Epithelial cell of prostate (primary cell): ENCODE measurements around the gene TPH2.
A peak's percentile ranks its signal among the peaks of the same experiment; 100 is the strongest.

Experiments used
- DNase-seq: peaks from one replicate; pipeline ENCODE4 v3.0.0-alpha.2; 2011; ENCODE audit warnings: low read depth, low spot score
- H3K27ac ChIP-seq: fragments of 450-650 bp; 2 replicates; pipeline ENCODE4 v1.5.1; 2017; ENCODE audit warnings: mild to moderate bottlenecking

The TPH2 gene

GRCh38 chr12:71938728-71939385 is at the start of gene TPH2:
Gene TPH2 (plus strand): TSS chr12:71938845. CDS start chr12:71938987, 142 bp downstream.
- DNase-seq: no peak
- H3K27ac ChIP-seq: no peak within 1 kb of the TSS

- DNase-seq: no peak
- no peak overlapping the region for H3K27ac ChIP-seq
These were observed 48.2 kb upstream of the TPH2 start for GRCh38 chr12:71890475-71890874.

- no peak for DNase-seq
- H3K27ac ChIP-seq: no peak overlapping the region
These were observed 46.6 kb upstream of the TPH2 start for GRCh38 chr12:71892059-71892458.

- no peak for DNase-seq
- no peak overlapping the region for H3K27ac ChIP-seq
These were observed 42.3 kb upstream of the TPH2 start for GRCh38 chr12:71896205-71896882.

- DNase-seq: no peak
- no peak overlapping the region for H3K27ac ChIP-seq
These were observed 38.6 kb upstream of the TPH2 start for GRCh38 chr12:71900091-71900490.

- no peak for DNase-seq
- no peak overlapping the region for H3K27ac ChIP-seq
These were observed 34.0 kb upstream of the TPH2 start for GRCh38 chr12:71904629-71905028.

GRCh38 chr12:71935594-71935993 is 3.1 kb upstream of the TPH2 start:
- no peak for DNase-seq
- H3K27ac ChIP-seq: no peak overlapping the region

GRCh38 chr12:71940068-71940467 is 1.4 kb downstream of the TPH2 start:
- no peak overlapping the region for H3K27ac ChIP-seq
- DNase-seq: no peak

GRCh38 chr12:71941174-71941573 is 2.5 kb downstream of the TPH2 start:
- DNase-seq: no peak
- H3K27ac ChIP-seq: no peak overlapping the region

- no peak overlapping the region for H3K27ac ChIP-seq
- no peak for DNase-seq
These were observed 3.6 kb downstream of the TPH2 start for GRCh38 chr12:71942259-71942658.

- no peak overlapping the region for H3K27ac ChIP-seq
These were observed 4.1 kb downstream of the TPH2 start for GRCh38 chr12:71942703-71943102.

GRCh38 chr12:71945121-71945520 is 6.5 kb downstream of the TPH2 start:
- H3K27ac ChIP-seq: no peak overlapping the region

More at GRCh38 chr12:71942703-71943102, 4.1 kb downstream of the TPH2 start:
- DNase-seq: no peak

GRCh38 chr12:71945883-71946282 is 7.2 kb downstream of the TPH2 start:
- DNase-seq: no peak
- no peak overlapping the region for H3K27ac ChIP-seq

More at GRCh38 chr12:71945121-71945520, 6.5 kb downstream of the TPH2 start:
- DNase-seq: no peak

GRCh38 chr12:71947645-71948105 is 9.0 kb downstream of the TPH2 start:
- peak; percentile 56 for DNase-seq
- no peak overlapping the region for H3K27ac ChIP-seq

GRCh38 chr12:71948390-71948789 is 9.7 kb downstream of the TPH2 start:
- no peak for DNase-seq
- H3K27ac ChIP-seq: no peak overlapping the region

GRCh38 chr12:71949646-71950045 is 11.0 kb downstream of the TPH2 start:
- no peak for DNase-seq
- no peak overlapping the region for H3K27ac ChIP-seq

- H3K27ac ChIP-seq: no peak overlapping the region
- DNase-seq: no peak
These were observed 11.8 kb downstream of the TPH2 start for GRCh38 chr12:71950404-71950803.

- H3K27ac ChIP-seq: no peak overlapping the region
- DNase-seq: no peak
These were observed 12.2 kb downstream of the TPH2 start for GRCh38 chr12:71950819-71951218.

- no peak for DNase-seq
- no peak overlapping the region for H3K27ac ChIP-seq
These were observed 15.6 kb downstream of the TPH2 start for GRCh38 chr12:71954083-71954778.

- no peak overlapping the region for H3K27ac ChIP-seq
- no peak for DNase-seq
These were observed 16.2 kb downstream of the TPH2 start for GRCh38 chr12:71954861-71955260.

GRCh38 chr12:71955970-71956369 is 17.3 kb downstream of the TPH2 start:
- H3K27ac ChIP-seq: no peak overlapping the region
- DNase-seq: no peak
